ENCODE measurements around the gene TBC1D22B.

DNA sequence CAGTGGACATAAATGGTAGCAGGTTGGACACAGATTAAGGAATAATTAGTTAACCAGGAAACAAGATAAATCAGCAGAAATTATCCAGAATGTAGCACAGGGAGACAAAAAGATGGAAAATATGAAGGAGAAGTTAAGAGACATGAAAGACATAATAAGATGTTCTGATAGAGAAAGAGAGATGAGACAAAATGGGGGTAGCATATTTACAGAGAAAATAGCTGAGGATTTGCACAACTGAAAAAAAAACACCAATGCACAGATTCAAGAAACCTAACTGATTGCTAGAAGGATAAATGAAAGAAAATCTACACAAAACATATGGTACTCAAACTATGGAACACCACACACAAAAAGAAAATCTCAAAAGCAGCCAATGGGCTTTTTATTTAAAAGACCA is 34.6 kb upstream of the TBC1D22B start:
- TF ChIP-seq ZNF331 (CRISPR knock-in tag; IDR thresholded peaks at IDR 0.05; ENCODE audit: low read depth) (no peak), POLR2AphosphoS5 (IDR thresholded peaks at IDR 0.05; ENCODE audit: low read depth) (no peak)
- TF ChIP-seq, protein P1, sequence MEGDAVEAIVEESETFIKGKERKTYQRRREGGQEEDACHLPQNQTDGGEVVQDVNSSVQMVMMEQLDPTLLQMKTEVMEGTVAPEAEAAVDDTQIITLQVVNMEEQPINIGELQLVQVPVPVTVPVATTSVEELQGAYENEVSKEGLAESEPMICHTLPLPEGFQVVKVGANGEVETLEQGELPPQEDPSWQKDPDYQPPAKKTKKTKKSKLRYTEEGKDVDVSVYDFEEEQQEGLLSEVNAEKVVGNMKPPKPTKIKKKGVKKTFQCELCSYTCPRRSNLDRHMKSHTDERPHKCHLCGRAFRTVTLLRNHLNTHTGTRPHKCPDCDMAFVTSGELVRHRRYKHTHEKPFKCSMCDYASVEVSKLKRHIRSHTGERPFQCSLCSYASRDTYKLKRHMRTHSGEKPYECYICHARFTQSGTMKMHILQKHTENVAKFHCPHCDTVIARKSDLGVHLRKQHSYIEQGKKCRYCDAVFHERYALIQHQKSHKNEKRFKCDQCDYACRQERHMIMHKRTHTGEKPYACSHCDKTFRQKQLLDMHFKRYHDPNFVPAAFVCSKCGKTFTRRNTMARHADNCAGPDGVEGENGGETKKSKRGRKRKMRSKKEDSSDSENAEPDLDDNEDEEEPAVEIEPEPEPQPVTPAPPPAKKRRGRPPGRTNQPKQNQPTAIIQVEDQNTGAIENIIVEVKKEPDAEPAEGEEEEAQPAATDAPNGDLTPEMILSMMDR (conservative IDR thresholded peaks at IDR 0.05; ENCODE audit: low read depth in 2 of 2) = no peak
